Psoas muscle (tissue), 8 donors: Measurements from ENCODE around the gene SIPA1L3. TPM values are rescaled to one million over a fixed set of nuclear protein-coding genes. Genes with fewer than 3 reads are reported as not detected.

Source experiments
- ATAC-seq, 4 donors: fragments of 200-7000 bp; cut with Tn5 transposase; one replicate each; pipeline ENCODE4 v1.9.1; 2020; ENCODE audit warnings: moderate library complexity in 3 of 4, mild to moderate bottlenecking in 2 of 4
- DNase-seq, 2 donors: peaks; one replicate each; pipeline ENCODE4 v3.0.0-alpha.2; 2020
- H3K27ac ChIP-seq: fragments of 200-600 bp; one replicate; pipeline ENCODE4 v1.8.0; 2022
- H3K27me3 ChIP-seq, 3 donors: fragments of 200-600 bp in 1 of 3; one replicate each; pipeline versions ENCODE4 v1.6.1 to v1.8.0; 2013 to 2022; ENCODE audit warnings: low read length in 2 of 3, mild to moderate bottlenecking in 2 of 3, moderate library complexity in 1 of 3; ENCODE audit not compliant: insufficient read depth in 3 of 3
- H3K36me3 ChIP-seq, 2 donors: fragments of 200-600 bp in 1 of 2; one replicate each; pipeline versions ENCODE4 v1.6.1 to v1.8.0; 2013 to 2022; ENCODE audit warnings: low read depth in 1 of 2, mild to moderate bottlenecking in 1 of 2, moderate library complexity in 1 of 2; ENCODE audit not compliant: insufficient read depth in 1 of 2
- H3K4me1 ChIP-seq: fragments of 200-600 bp; one replicate; pipeline ENCODE4 v1.8.0; 2022
- H3K4me3 ChIP-seq: fragments of 200-600 bp; one replicate; pipeline ENCODE4 v1.8.0; 2022; ENCODE audit warnings: mild to moderate bottlenecking
- H3K9me3 ChIP-seq: fragments of 200-600 bp; one replicate; pipeline ENCODE4 v1.8.0; 2022
- CTCF ChIP-seq: fragments of 200-600 bp; IDR thresholded peaks from one replicate; pipeline ENCODE4 v1.8.0; 2022; ENCODE audit warnings: antibody characterized with exemption
- WGBS, 3 donors: extraction: QIAGEN DNeasy Blood & Tissue Kit; methylation state at CpG; one replicate each; pipeline versions ENCODE4 v1.1.6 to v1.1.7; 2013; 5-methylcytosine and 5-hydroxymethylcytosine counted together
- intact Hi-C, 2 donors: fragments of 100-400 bp; cut with DNase I; formaldehyde crosslinking; loops; one replicate each; pipeline versions ENCODE4 v1.11.0 to v1.14.2; 2022
- polyA plus RNA-seq, 3 donors: library from polyadenylated mRNA; stranded (reverse); fragments of 200-250 nt; gene quantifications; one replicate each; pipeline ENCODE4 v1.2.3, GENCODE V29; 2013
- total RNA-seq, 4 donors: library from RNA; stranded (reverse); fragmentation: NEBNext Ultra II Directional in 2 of 4; extraction: Animal tissue kit (Norgen Biotek cat#: 25700) in 2 of 4; gene quantifications; one replicate each; pipeline versions ENCODE4 v1.2.1 to v1.2.4, GENCODE V29; 2021 to 2023
- donor health status: healthy with polysubstance abuse.
- donor health status: DM: no; HTN: no; CAD: no; lungs with moderate emphysema.
- donor health status: Bipolar disorder and iron deficiency.
- donor health status: healthy.
- donor health status: DM: yes; HTN: yes; CAD: no.
- donor health status: DM: no; HTN: no; CAD: no.
- donor health status: DM: no; HTN: no; CAD: no.
- donor health status: DM: yes; HTN: yes; CAD: no.

SIPA1L3 gene
- total and polyA plus RNA-seq, 7 donors, result 2.9 to 28.2 (median 8.3) TPM

- peak; percentile 83 to 90 (median 86) for ATAC-seq
- intact Hi-C loops, result loop anchor here in 1 of 2 donors (10.0 kb wide), 1 partner anchor 76 kb away; the partner anchor contains the start of gene DPF1
- DNase-seq, result peak; percentile 66 to 83
- Histone ChIP-seq H3K4me3 (no peak overlapping the region), H3K27ac (peak overlapping the region; percentile 65), H3K36me3 (peaks cover 0 to 9% of the 10 kb centered on the region in 2 donors), H3K9me3 (no peaks in the 10 kb centered on the region), H3K27me3 (no peaks in the 10 kb centered on the region), H3K4me1 (peaks cover 5% of the 10 kb centered on the region)
- WGBS, 3 donors, result 39 to 52% (median 50%) methylated on average over 9 of the region's 9 CpGs
- no peak for TF ChIP-seq CTCF
Measured at GRCh38 chr19:38148337-38148736, 241.3 kb downstream of the SIPA1L3 start.

- Histone ChIP-seq H3K9me3 (no peaks in the 10 kb centered on the region), H3K27ac (no peak overlapping the region), H3K27me3 (no peaks in the 10 kb centered on the region), H3K4me3 (no peak overlapping the region), H3K36me3 (peaks cover 0 to 21% of the 10 kb centered on the region in 2 donors), H3K4me1 (peaks cover 5% of the 10 kb centered on the region)
- TF ChIP-seq CTCF, result no peak
- no peak for DNase-seq
- 76 to 85% (median 78%) methylated on average over 6 of the region's 6 CpGs for WGBS, 3 donors
- intact Hi-C loops, result loop anchor here in 1 of 2 donors (10.0 kb wide), 1 partner anchor 75 kb away; the partner anchor contains the start of gene DPF1
- peak in 1 of 4 donors; percentile 44 for ATAC-seq
Measured at GRCh38 chr19:38149661-38150061, 242.7 kb downstream of the SIPA1L3 start.

- DNase-seq (no peak), ATAC-seq (no peak)
- Histone ChIP-seq H3K36me3 (peaks cover 0 to 33% of the 10 kb centered on the region in 2 donors), H3K27me3 (no peaks in the 10 kb centered on the region), H3K27ac (no peak overlapping the region), H3K4me3 (no peak overlapping the region), H3K9me3 (no peaks in the 10 kb centered on the region), H3K4me1 (peaks cover 5% of the 10 kb centered on the region)
- 76 to 83% (median 77%) methylated on average over 9 of the region's 9 CpGs for WGBS, 3 donors
- intact Hi-C loops, result no loop called here
- TF ChIP-seq CTCF, result no peak
Measured at GRCh38 chr19:38151242-38151641, 244.2 kb downstream of the SIPA1L3 start.

GRCh38 chr19:38152461-38153379 is 245.7 kb downstream of the SIPA1L3 start:
- TF ChIP-seq CTCF, result no peak
- Histone ChIP-seq H3K36me3 (peaks cover 0 to 40% of the 10 kb centered on the region in 2 donors), H3K27ac (no peak overlapping the region), H3K27me3 (no peaks in the 10 kb centered on the region), H3K4me3 (no peak overlapping the region), H3K9me3 (no peaks in the 10 kb centered on the region), H3K4me1 (peaks cover 5% of the 10 kb centered on the region)
- 88 to 89% (median 88%) methylated on average over 37 to 40 of the region's 40 CpGs for WGBS, 3 donors
- ATAC-seq (no peak), DNase-seq (no peak)
- intact Hi-C loops, result no loop called here
